HEK293 (cell line): ENCODE data around the gene NECAP2.
"Not testable (repeated sequence)": the region's sequence is repeated elsewhere in the genome, so short reads cannot be mapped to it uniquely, and the experiment has no call there.

ENCODE experiments used
- CTCF ChIP-seq: fragments of 450-650 bp; formaldehyde crosslinking; IDR thresholded peaks from 2 replicates; pipeline ENCODE4 v1.5.1; 2016; ENCODE audit warnings: missing biosample characterization, missing genetic modification characterization
- EGR2 ChIP-seq: fragments of 450-650 bp; formaldehyde crosslinking; IDR thresholded peaks from 2 replicates; pipeline ENCODE4 v1.5.1; 2016; ENCODE audit warnings: low read depth, missing biosample characterization, missing genetic modification characterization
- REPIN1 ChIP-seq: fragments of 450-650 bp; formaldehyde crosslinking; IDR thresholded peaks from 2 replicates; pipeline ENCODE4 v1.5.1; 2017; ENCODE audit warnings: missing biosample characterization, missing genetic modification characterization, low read depth
- SP2 ChIP-seq: fragments of 450-650 bp; formaldehyde crosslinking; IDR thresholded peaks from 2 replicates; pipeline ENCODE4 v1.5.1; 2016; ENCODE audit warnings: missing biosample characterization, missing genetic modification characterization
- TCF7L2 ChIP-seq: IDR thresholded peaks from 2 replicates; pipeline ENCODE4 v1.6.1; 2011; ENCODE audit warnings: low read depth, mild to moderate bottlenecking, inconsistent platforms, low read length, moderate library complexity, borderline replicate concordance
- ZBTB49 ChIP-seq: fragments of 450-650 bp; formaldehyde crosslinking; IDR thresholded peaks from 2 replicates; pipeline ENCODE4 v1.5.1; 2016; ENCODE audit warnings: missing biosample characterization, missing genetic modification characterization, low read depth

- TF ChIP-seq SP2 (peak; percentile 41), REPIN1 (peak; percentile 28; the same call in 1 of the 2 replicates)
- TF ChIP-seq TCF7L2; CTCF; ZBTB49 (tag by site-specific recombination); EGR2 (tag by site-specific recombination): not testable (repeated sequence)
Observed at GRCh38 chr1:16492937-16493336, 52.4 kb downstream of the NECAP2 start.
